GM19025 (cell line): Measurements from ENCODE around the gene SH3RF3.

Source experiments
- ATAC-seq: cut with Tn5 transposase; IDR thresholded peaks from one replicate; pipeline ENCODE4 v1.9.1; 2021; ENCODE audit warnings: mild to moderate bottlenecking, low read depth, moderate library complexity; ENCODE audit not compliant: unreplicated experiment

Gene SH3RF3

DNA sequence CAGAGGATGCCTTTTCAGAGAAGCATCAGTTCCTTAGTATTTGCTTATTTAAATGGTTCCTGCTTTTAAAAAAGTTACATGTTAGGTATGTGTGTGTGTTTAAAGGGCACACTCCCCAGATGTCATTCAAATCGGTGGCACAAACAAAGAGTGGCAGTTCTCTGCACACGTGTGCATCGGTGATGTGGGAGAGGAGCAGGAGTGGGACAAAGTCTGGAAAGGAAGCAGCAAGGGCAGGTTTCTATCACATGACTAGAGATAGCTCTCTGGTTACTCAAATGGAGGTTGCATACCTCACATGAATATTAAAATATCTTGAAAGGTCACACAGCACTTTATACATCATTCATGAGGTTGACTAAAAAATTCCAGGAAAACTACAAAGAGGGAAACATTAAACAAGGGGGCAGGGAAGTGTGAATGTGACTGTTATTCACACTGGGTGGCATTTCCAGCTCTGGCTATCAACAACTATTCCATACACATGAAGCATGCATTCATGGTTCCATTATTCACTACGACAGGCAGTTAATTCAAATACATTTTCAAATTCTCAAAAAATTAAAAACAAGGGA is 420.1 kb downstream of the SH3RF3 start:
- no peak for ATAC-seq
